RWPE1 (cell line): ENCODE data around the gene CCDC148.
"Not testable (repeated sequence)": the region's sequence is repeated elsewhere in the genome, so short reads cannot be mapped to it uniquely, and the experiment has no call there.

ENCODE experiments used
- CTCF ChIA-PET: fragments of 350-600 bp; sonication (Branson Sonifier 250); formaldehyde crosslinking; extraction: SDS; loops from one replicate; lab custom pipeline; 2021; lab: Yijun Ruan, JAX
- POLR2A ChIA-PET: fragments of 400-600 bp; formaldehyde crosslinking; extraction: SDS; loops from one replicate; lab custom pipeline; 2020; ENCODE audit warnings: antibody characterized with exemption; ENCODE audit not compliant: low non-redundant PET; lab: Yijun Ruan, JAX
- DNase-seq: peaks from one replicate; pipeline ENCODE4 v3.0.0; 2012; ENCODE audit warnings: low spot score
- H3K27ac ChIP-seq: fragments of 450-650 bp; 2 replicates; pipeline ENCODE4 v1.5.1; 2017
- TF ChIP-seq, protein P1 (sequence below): fragments of 450-650 bp; conservative IDR thresholded peaks from 2 replicates; pipeline ENCODE4 v1.5.1; 2017; ENCODE audit warnings: low read depth, mild to moderate bottlenecking

The CCDC148 gene

DNA sequence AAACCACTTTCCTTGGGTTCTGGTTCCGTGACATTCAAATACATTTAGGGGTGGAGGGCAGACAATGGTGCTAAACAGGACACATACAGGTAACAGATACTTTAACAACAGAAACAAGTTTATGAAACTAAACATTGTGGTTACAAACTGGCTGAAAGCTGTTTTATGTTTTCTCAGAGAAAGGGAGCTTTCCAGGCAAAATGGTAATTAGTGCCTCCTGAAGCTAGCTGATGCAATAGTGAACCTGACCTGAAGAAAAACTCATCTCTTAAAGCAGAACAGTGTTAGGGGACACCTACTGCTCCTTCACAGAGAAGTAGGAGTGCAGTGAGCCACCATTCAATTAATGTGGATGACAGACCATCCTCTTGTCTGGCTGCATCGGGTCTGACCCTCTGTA is 138.9 kb downstream of the CCDC148 start:
- CTCF ChIA-PET, result no interaction called here
- TF ChIP-seq, protein P1, sequence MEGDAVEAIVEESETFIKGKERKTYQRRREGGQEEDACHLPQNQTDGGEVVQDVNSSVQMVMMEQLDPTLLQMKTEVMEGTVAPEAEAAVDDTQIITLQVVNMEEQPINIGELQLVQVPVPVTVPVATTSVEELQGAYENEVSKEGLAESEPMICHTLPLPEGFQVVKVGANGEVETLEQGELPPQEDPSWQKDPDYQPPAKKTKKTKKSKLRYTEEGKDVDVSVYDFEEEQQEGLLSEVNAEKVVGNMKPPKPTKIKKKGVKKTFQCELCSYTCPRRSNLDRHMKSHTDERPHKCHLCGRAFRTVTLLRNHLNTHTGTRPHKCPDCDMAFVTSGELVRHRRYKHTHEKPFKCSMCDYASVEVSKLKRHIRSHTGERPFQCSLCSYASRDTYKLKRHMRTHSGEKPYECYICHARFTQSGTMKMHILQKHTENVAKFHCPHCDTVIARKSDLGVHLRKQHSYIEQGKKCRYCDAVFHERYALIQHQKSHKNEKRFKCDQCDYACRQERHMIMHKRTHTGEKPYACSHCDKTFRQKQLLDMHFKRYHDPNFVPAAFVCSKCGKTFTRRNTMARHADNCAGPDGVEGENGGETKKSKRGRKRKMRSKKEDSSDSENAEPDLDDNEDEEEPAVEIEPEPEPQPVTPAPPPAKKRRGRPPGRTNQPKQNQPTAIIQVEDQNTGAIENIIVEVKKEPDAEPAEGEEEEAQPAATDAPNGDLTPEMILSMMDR, result no peak
- DNase-seq, result no peak
- POLR2A ChIA-PET, result no interaction called here
- H3K27ac ChIP-seq, result no peak overlapping the region

DNA sequence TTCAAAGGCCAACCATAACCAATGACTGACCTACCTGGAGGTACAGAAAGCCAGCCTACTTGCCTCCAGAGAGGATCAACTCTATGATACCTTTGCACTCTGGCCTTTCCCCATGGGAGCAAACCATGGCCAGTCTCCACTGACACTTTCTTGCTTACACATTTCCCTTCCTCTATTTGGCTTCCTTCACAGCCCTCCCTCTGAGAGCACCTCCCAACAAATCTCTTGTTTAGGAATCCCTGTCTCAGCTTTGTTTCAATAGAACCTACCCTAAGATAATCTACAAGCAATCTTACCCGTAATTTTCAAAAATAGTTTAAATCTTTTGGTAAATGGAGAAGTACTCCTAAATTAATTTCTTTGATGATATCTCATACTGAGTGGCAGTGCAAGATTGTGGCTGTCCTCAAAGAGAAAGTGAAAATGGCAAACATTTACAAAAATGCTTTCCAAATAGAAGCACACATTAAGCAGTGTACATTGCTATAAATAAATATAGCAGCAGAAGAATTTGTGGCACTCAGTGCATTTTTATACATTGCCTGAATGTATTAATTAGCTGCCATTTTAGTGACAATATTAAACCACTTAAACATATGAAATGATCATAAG is 140.6 kb downstream of the CCDC148 start:
- H3K27ac ChIP-seq, result no peak overlapping the region
- CTCF ChIA-PET, result no interaction called here
- POLR2A ChIA-PET, result no interaction called here
- TF ChIP-seq, protein P1, result no peak
- DNase-seq, result no peak

DNA sequence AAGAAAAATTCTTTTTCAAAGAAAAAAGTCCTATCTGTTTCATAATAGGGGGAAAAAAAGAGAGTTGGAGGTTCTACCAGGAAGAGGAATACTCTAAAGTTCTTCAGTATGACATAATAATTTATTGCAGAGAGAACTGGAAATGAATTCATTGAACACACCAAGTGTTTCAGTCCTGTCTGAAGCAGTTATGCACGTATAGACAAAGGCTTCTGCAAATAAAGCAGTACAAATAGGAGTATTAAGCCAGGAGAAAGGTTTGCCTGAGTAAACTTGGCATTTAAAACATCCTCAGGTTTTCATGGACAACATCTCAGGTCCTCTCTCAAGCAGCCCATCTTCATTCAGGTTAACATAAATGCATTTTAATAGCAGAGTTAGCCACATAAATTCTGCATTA is 141.6 kb downstream of the CCDC148 start:
- TF ChIP-seq, protein P1, result no peak

DNA sequence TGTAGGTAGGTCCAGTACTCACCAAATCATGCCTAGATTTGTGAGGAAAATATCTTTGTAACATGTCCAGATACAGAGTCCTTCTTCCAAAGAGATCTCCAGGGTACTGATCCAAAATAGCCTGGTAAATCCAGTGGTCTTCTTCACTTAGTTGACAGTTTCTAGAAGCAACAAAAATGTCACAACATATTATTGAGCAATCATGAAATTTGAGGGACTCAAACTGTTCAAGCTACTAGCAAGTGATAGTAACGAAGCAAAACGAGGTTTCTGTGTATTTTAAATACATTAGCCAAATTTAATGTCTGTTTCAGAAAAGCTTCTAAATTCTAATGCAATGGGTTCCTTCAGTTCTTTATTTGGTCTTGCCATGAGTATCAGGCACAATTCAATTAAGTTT is 142.8 kb downstream of the CCDC148 start:
- TF ChIP-seq, protein P1, result no peak
- POLR2A ChIA-PET, result no interaction called here
- H3K27ac ChIP-seq, result no peak overlapping the region
- DNase-seq, result no peak
- CTCF ChIA-PET, result no interaction called here

More for the DNA sequence above, 141.6 kb downstream of the CCDC148 start:
- CTCF ChIA-PET, result no interaction called here
- POLR2A ChIA-PET, result no interaction called here
- H3K27ac ChIP-seq, result no peak overlapping the region
- DNase-seq, result no peak

DNA sequence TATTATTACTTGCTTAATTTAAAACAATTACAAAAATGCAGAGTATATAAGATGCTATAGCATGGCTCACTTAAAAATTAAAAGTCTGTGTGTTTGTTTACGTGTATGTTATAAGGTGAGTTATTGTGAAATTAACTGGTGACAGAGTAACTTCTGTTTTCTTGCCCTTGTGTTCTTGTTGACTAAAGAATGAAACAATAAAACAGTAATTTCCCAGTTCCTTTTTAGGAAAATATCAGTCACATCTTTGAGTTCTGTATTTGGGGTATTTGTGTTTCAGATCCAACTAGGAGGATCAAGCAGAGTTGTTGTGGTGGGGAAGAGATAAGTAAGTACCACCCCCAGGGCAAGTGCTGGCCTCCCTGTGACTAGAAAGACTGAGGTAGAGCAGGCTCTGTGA is 143.6 kb downstream of the CCDC148 start:
- ChIA-PET POLR2A (no interaction called here), CTCF (no interaction called here)
- no peak for DNase-seq
- no peak overlapping the region for H3K27ac ChIP-seq
- TF ChIP-seq, protein P1, result no peak

DNA sequence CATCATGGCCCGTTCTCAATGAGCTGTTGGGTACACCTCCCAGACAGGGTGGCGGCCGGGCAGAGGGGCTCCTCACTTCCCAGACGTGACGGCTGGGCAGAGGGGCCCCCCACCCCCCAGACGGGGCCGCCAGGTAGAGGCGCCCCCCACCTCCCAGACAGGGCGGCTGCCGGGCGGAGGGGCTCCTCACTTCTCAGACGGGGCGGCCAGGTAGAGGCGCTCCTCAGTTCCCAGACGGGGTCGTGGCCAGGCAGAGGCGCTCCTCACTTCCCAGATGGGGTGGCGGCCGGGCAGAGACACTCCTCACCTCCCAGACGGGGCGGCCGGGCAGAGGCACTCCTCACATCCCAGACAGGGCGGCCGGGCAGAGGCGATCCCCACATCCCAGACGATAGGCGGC is 146.1 kb downstream of the CCDC148 start:
- DNase-seq, CTCF ChIA-PET, H3K27ac ChIP-seq, POLR2A ChIA-PET: not testable (repeated sequence)

DNA sequence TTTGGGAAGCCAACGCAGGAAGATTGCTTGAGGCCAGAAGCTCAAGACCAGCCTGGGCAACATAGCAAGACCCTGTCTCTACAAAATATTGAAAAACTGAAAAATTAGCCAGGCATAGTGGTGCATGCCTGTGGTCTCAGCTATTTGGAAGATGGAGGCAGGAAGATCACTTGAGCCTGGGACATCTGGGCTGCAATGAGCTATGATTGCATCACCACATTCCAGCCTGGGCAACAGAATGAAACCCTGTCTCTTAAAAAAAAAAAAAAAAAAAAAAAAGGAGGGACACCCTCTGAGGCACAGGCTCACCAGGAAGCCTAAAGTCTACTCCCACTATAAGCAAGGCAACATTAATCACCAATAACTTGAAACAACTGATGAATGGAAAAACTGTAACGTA is 151.1 kb downstream of the CCDC148 start:
- POLR2A ChIA-PET, result no interaction called here
- no peak for DNase-seq
- CTCF ChIA-PET, result no interaction called here
- H3K27ac ChIP-seq, result no peak overlapping the region
- TF ChIP-seq, protein P1, result no peak
